H1 (cell line): ENCODE data around the gene NAA38. TPM values are rescaled to one million over a fixed set of nuclear protein-coding genes. Genes with fewer than 3 reads are reported as not detected.

ENCODE experiments used
- CTCF ChIA-PET: fragments of 300-600 bp; sonication (Branson Sonifier 250); formaldehyde crosslinking; loops from one replicate; lab custom pipeline; 2021; ENCODE audit not compliant: partially characterized antibody; lab: Charles Lee
- POLR2A ChIA-PET: fragments of 300-600 bp; sonication (Branson Sonifier 250); formaldehyde crosslinking; loops from one replicate; lab custom pipeline; 2021; ENCODE audit warnings: inconsistent platforms; ENCODE audit not compliant: partially characterized antibody; lab: Charles Lee
- DNase-seq, 2 experiments: peaks; one replicate each; pipeline versions ENCODE4 v3.0.0 to v3.0.0-alpha.2; 2010 to 2022; ENCODE audit warnings: low spot score in 2 of 2, low read depth in 1 of 2, mixed read lengths in 1 of 2
- FAIRE-seq: peaks from 2 replicates; lab custom pipeline; 2011; peaks lifted over from hg19 to GRCh38; lab: Jason Lieb, UNC
- H2AFZ ChIP-seq: 2 replicates; pipeline ENCODE4 v1.8.1; 2012; ENCODE audit warnings: low read length, inconsistent platforms
- H2AK5ac ChIP-seq: 2 replicates; pipeline ENCODE4 v1.6.1; 2013; ENCODE audit warnings: low read depth, low read length
- H2BK120ac ChIP-seq: replicated peaks from 2 replicates; pipeline ENCODE3; 2013; ENCODE audit warnings: low read depth, low read length, inconsistent platforms
- H2BK12ac ChIP-seq: 2 replicates; pipeline ENCODE4 v1.6.1; 2013; ENCODE audit warnings: low read depth, low read length
- H2BK15ac ChIP-seq: 2 replicates; pipeline ENCODE4 v1.6.1; 2013; ENCODE audit warnings: low read length
- H2BK20ac ChIP-seq: 2 replicates; pipeline ENCODE4 v1.6.1; 2013; ENCODE audit warnings: low read length
- H2BK5ac ChIP-seq: 2 replicates; pipeline ENCODE4 v1.6.1; 2013; ENCODE audit warnings: low read depth, low read length
- H3K14ac ChIP-seq: 2 replicates; pipeline ENCODE4 v1.6.1; 2013; ENCODE audit warnings: inconsistent platforms; ENCODE audit not compliant: insufficient read length
- H3K18ac ChIP-seq: 2 replicates; pipeline ENCODE4 v1.6.1; 2013; ENCODE audit warnings: low read length; ENCODE audit errors: extremely low read depth
- H3K23ac ChIP-seq: 2 replicates; pipeline ENCODE4 v1.6.1; 2013; ENCODE audit warnings: inconsistent platforms; ENCODE audit not compliant: insufficient read length
- H3K23me2 ChIP-seq: 2 replicates; pipeline ENCODE4 v1.6.1; 2013; ENCODE audit warnings: low read depth, low read length
- H3K27ac ChIP-seq: 2 replicates; pipeline ENCODE4 v1.6.1; 2011; ENCODE audit warnings: low read depth, low read length, inconsistent platforms
- H3K27me3 ChIP-seq, 4 experiments: replicated peaks in 1 of 4; 1 replicate in 1 of 4; 2 replicates in 3 of 4; pipeline versions ENCODE4 v1.6.1 to v1.8.1; 2011 to 2013; ENCODE audit warnings: low read length in 3 of 4, mild to moderate bottlenecking in 3 of 4, inconsistent platforms in 2 of 4, mixed read lengths in 2 of 4, moderate library complexity in 1 of 4; ENCODE audit not compliant: control insufficient read depth in 3 of 4, insufficient read depth in 3 of 4; ENCODE audit errors: extremely low read depth in 1 of 4
- H3K36me3 ChIP-seq, 4 experiments: 2 replicates each; pipeline versions ENCODE4 v1.6.1 to v1.8.1; 2011 to 2013; ENCODE audit warnings: mild to moderate bottlenecking in 4 of 4, low read length in 3 of 4, moderate library complexity in 2 of 4, control low read depth in 1 of 4, inconsistent platforms in 1 of 4; ENCODE audit not compliant: insufficient read depth in 4 of 4, control insufficient read depth in 2 of 4
- H3K4ac ChIP-seq: replicated peaks from 2 replicates; pipeline ENCODE3; 2013; ENCODE audit warnings: low read length, low read depth, mixed read lengths, inconsistent platforms; ENCODE audit not compliant: insufficient read length
- H3K4me1 ChIP-seq, 4 experiments: replicated peaks in 1 of 4; 1 replicate in 1 of 4; 2 replicates in 3 of 4; pipeline versions ENCODE4 v1.6.1 to v1.8.1; 2011 to 2013; ENCODE audit warnings: low read length in 3 of 4, inconsistent platforms in 2 of 4, mixed read lengths in 1 of 4; ENCODE audit not compliant: insufficient read depth in 4 of 4, control insufficient read depth in 3 of 4
- H3K4me2 ChIP-seq, 2 experiments: 2 replicates each; pipeline versions ENCODE4 v1.6.1 to v1.8.1; 2011 to 2013; ENCODE audit warnings: low read depth in 2 of 2, low read length in 2 of 2, control low read depth in 1 of 2, inconsistent platforms in 1 of 2, mild to moderate bottlenecking in 1 of 2; ENCODE audit not compliant: insufficient read depth in 1 of 2
- H3K4me3 ChIP-seq, 4 experiments: fragments of 200-600, 300-600 bp in 1 of 4; sonication (generic), shearing (Covaris generic), sonication (Bioruptor Twin) in 1 of 4; 2 replicates each; pipeline versions ENCODE4 v1.5.1 to v1.8.1; 2011 to 2016; ENCODE audit warnings: low read length in 4 of 4, low read depth in 3 of 4, control low read depth in 2 of 4, inconsistent platforms in 2 of 4, mild to moderate bottlenecking in 2 of 4, mixed read lengths in 1 of 4, moderate library complexity in 1 of 4; ENCODE audit not compliant: insufficient read depth in 2 of 4; ENCODE audit errors: extremely low read depth in 1 of 4
- H3K56ac ChIP-seq: replicated peaks from 2 replicates; pipeline ENCODE3; 2013; ENCODE audit warnings: low read depth, mild to moderate bottlenecking, mixed read lengths, low read length, inconsistent platforms; ENCODE audit not compliant: insufficient read length
- H3K79me1 ChIP-seq: 2 replicates; pipeline ENCODE4 v1.6.1; 2013; ENCODE audit warnings: low read depth, low read length, control low read depth
- H3K79me2 ChIP-seq, 2 experiments: 2 replicates each; pipeline versions ENCODE4 v1.6.1 to v1.8.1; 2012 to 2013; ENCODE audit warnings: low read length in 2 of 2, mild to moderate bottlenecking in 2 of 2, inconsistent platforms in 1 of 2; ENCODE audit not compliant: insufficient read depth in 2 of 2, control insufficient read depth in 1 of 2
- H3K9ac ChIP-seq, 4 experiments: replicated peaks in 1 of 4; 1 replicate in 1 of 4; 2 replicates in 3 of 4; pipeline versions ENCODE4 v1.6.1 to v1.8.1; 2011 to 2013; ENCODE audit warnings: low read depth in 3 of 4, low read length in 3 of 4, control low read depth in 2 of 4, mild to moderate bottlenecking in 2 of 4, moderate library complexity in 2 of 4, inconsistent platforms in 1 of 4; ENCODE audit errors: extremely low read depth in 1 of 4
- H3K9me3 ChIP-seq, 2 experiments: 2 replicates each; pipeline versions ENCODE4 v1.6.1 to v1.8.1; 2012 to 2013; ENCODE audit warnings: mild to moderate bottlenecking in 2 of 2, moderate library complexity in 2 of 2, control low read depth in 1 of 2, inconsistent platforms in 1 of 2, low read depth in 1 of 2, low read length in 1 of 2, mixed read lengths in 1 of 2; ENCODE audit not compliant: insufficient read depth in 2 of 2
- H4K20me1 ChIP-seq, 2 experiments: replicated peaks in 1 of 2; 2 replicates each; pipeline versions ENCODE3 to v1.8.1; 2011 to 2013; ENCODE audit warnings: inconsistent platforms in 2 of 2, low read length in 2 of 2, mild to moderate bottlenecking in 1 of 2; ENCODE audit not compliant: insufficient read depth in 2 of 2, control insufficient read depth in 1 of 2
- H4K5ac ChIP-seq: 2 replicates; pipeline ENCODE4 v1.6.1; 2013; ENCODE audit warnings: low read length, low read depth, mixed read lengths, inconsistent platforms; ENCODE audit not compliant: insufficient read length
- H4K8ac ChIP-seq: 2 replicates; pipeline ENCODE4 v1.8.0; 2013; ENCODE audit warnings: mild to moderate bottlenecking, moderate library complexity, low read length, inconsistent platforms; ENCODE audit not compliant: insufficient read depth; ENCODE audit errors: extremely low read depth
- H4K91ac ChIP-seq: replicated peaks from 2 replicates; pipeline ENCODE3; 2013; ENCODE audit warnings: low read length, mixed read lengths, inconsistent platforms; ENCODE audit not compliant: insufficient read length
- ASH2L ChIP-seq: fragments of 200-600, 300-600 bp; sonication (generic); IDR thresholded peaks from one replicate; pipeline ENCODE4 v1.7.1; 2017; ENCODE audit warnings: low read length
- CTCF ChIP-seq, 3 experiments: IDR thresholded peaks; 1 replicate in 2 of 3; 2 replicates in 1 of 3; pipeline versions ENCODE4 v1.5.1 to v1.6.1; 2011; ENCODE audit warnings: low read length in 3 of 3, mild to moderate bottlenecking in 3 of 3, inconsistent platforms in 2 of 3, low read depth in 1 of 3, moderate library complexity in 1 of 3; ENCODE audit not compliant: insufficient read depth in 1 of 3; ENCODE audit errors: control extremely low read depth in 1 of 3
- GABPA ChIP-seq: IDR thresholded peaks from 2 replicates; pipeline ENCODE4 v1.6.1; 2011; ENCODE audit warnings: mild to moderate bottlenecking, low read length, moderate library complexity, borderline replicate concordance; ENCODE audit not compliant: insufficient read depth
- NRF1 ChIP-seq: IDR thresholded peaks from 2 replicates; pipeline ENCODE4 v1.6.1; 2011; ENCODE audit warnings: mild to moderate bottlenecking, low read depth, low read length, improper control_type of control experiment
- POU5F1 ChIP-seq: IDR thresholded peaks from 2 replicates; pipeline ENCODE4 v1.6.1; 2011; ENCODE audit warnings: low read depth, mild to moderate bottlenecking, low read length, moderate library complexity
- RNF2 ChIP-seq: fragments of 200-900, 300-1000 bp; sonication (generic); IDR thresholded peaks from 2 replicates; pipeline ENCODE4 v1.7.1; 2016; ENCODE audit warnings: borderline replicate concordance, low read depth, mild to moderate bottlenecking, antibody characterized with exemption, low read length; ENCODE audit not compliant: poor library complexity, severe bottlenecking; ENCODE audit errors: missing control alignments
- SAP30 ChIP-seq: fragments of 300-600 bp; sonication (generic); IDR thresholded peaks from 2 replicates; pipeline ENCODE4 v1.7.1; 2012; ENCODE audit warnings: low read length, moderate library complexity, mild to moderate bottlenecking, inconsistent platforms; ENCODE audit not compliant: insufficient read depth, insufficient replicate concordance
- TCF12 ChIP-seq: IDR thresholded peaks from 2 replicates; pipeline ENCODE4 v1.6.1; 2011; ENCODE audit warnings: low read depth, mild to moderate bottlenecking, low read length
- WGBS, 2 experiments: shearing (Covaris generic) in 1 of 2; methylation state at CpG; one replicate each; pipeline versions ENCODE4 v1.1.6 to v1.1.7; 2013 to 2015; ENCODE audit warnings: low lambda C conversion rate in 2 of 2, mixed read lengths in 2 of 2, inconsistent platforms in 1 of 2, low coverage in 1 of 2, missing lambda C conversion rate in 1 of 2; ENCODE audit not compliant: insufficient replicate concordance in 2 of 2, insufficient coverage in 1 of 2, insufficient read length in 1 of 2; ENCODE audit errors: extremely low coverage in 1 of 2, missing lambda C conversion rate in 1 of 2; 5-methylcytosine and 5-hydroxymethylcytosine counted together
- polyA plus RNA-seq, 7 experiments: library from polyadenylated mRNA; depleted of rRNA in 3 of 7; stranded (reverse) in 5 of 7; unstranded in 2 of 7; fragments of >200 nt in 5 of 7; fragments of 200-250 nt in 2 of 7; gene quantifications; 1 replicate in 5 of 7; 2 replicates in 1 of 7; 4 replicates in 1 of 7; pipeline versions ENCODE4 v1.2.1 to v1.2.3, GENCODE V29; 2011 to 2013; ENCODE audit warnings: missing spikeins in 2 of 7, mixed read lengths in 2 of 7
- total RNA-seq: library from RNA; stranded (reverse); fragmentation: NEBNext Ultra II Directional; extraction: Animal tissue kit (Norgen Biotek cat#: 25700); gene quantifications from 2 replicates; pipeline ENCODE4 v1.2.1, GENCODE V29; 2021
- TF ChIP-seq, protein P1 (sequence below): IDR thresholded peaks from 2 replicates; pipeline ENCODE4 v1.6.1; 2012; ENCODE audit warnings: low read length, inconsistent platforms

The NAA38 gene
- total and polyA plus RNA-seq, 2 of the 8 experiments (the other 6 are each of a cell fraction or from before 2014, with no cell fraction given) = 30.2 to 109 TPM

DNA sequence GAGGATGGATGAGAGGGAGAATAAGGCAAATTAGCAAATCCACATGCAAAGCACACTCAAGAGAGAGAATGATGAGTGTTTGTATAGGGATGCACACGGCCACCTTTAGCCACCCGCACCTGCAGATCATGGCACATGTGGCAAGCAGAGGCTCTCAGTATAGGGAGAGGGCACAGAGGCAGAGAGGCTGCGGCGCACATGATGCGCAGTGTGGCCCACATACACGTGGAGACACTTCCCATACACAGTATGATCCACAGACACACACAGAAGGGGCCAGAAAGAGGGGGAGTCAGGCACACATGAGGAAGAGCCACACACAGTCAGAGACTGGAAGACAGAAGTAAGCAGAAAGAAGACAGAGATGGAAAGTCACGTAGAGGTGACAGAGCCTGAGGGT lies 24.7 kb upstream of the NAA38 start:
- 87% methylated on average over 7 of the region's 7 CpGs; no CpG with 5 or more reads in 1 of the 2 experiments for WGBS, 2 experiments
- peak overlapping the region; percentile 16; the same call in 1 of the 2 replicates for H2AK5ac ChIP-seq
- no peak overlapping the region for H3K4me2 ChIP-seq
- no peak overlapping the region for H4K91ac ChIP-seq
- no peak overlapping the region for H2BK12ac ChIP-seq
- peaks cover 0 to 8% (median 4%) of the 10 kb centered on the region in 4 experiments; a peak in 5 of 7 replicates for H3K4me1 ChIP-seq
- H3K36me3 ChIP-seq = peaks cover 3 to 10% (median 5%) of the 10 kb centered on the region in 4 experiments; a peak in 5 of 8 replicates
- ChIA-PET POLR2A (no interaction called here), CTCF (interaction anchor here (1.3 kb wide), 2 partner anchors 20 to 23 kb away, joined by 3 to 5 read pairs; no protein-coding TSS in a partner anchor)
- H4K20me1 ChIP-seq = no peaks in the 10 kb centered on the region
- H3K27me3 ChIP-seq = peaks cover 0 to 10% (median 3%) of the 10 kb centered on the region in 4 experiments; a peak in 3 of 7 replicates
- no peaks in the 10 kb centered on the region for H3K79me2 ChIP-seq
- no peak overlapping the region for H4K5ac ChIP-seq
- H3K23me2 ChIP-seq = peaks cover 15% of the 10 kb centered on the region; the same call in 1 of the 2 replicates
- H2AFZ ChIP-seq = no peak overlapping the region
- H4K8ac ChIP-seq = no peak overlapping the region
- no peak overlapping the region for H2BK120ac ChIP-seq
- H3K4ac ChIP-seq = no peak overlapping the region
- DNase-seq (no peak), FAIRE-seq (no peak)
- no peak overlapping the region for H3K4me3 ChIP-seq
- H3K27ac ChIP-seq = no peak overlapping the region
- no peak overlapping the region for H3K56ac ChIP-seq
- H3K23ac ChIP-seq = no peak overlapping the region
- no peak overlapping the region for H2BK15ac ChIP-seq
- no peak overlapping the region for H2BK5ac ChIP-seq
- no peak overlapping the region for H3K14ac ChIP-seq
- no peaks in the 10 kb centered on the region for H3K9me3 ChIP-seq
- H3K79me1 ChIP-seq = no peaks in the 10 kb centered on the region
- no peak overlapping the region for H2BK20ac ChIP-seq
- no peak overlapping the region for H3K9ac ChIP-seq
- no peak overlapping the region for H3K18ac ChIP-seq
- no peak for TF ChIP-seq SAP30
- no peak for TF ChIP-seq ASH2L
- TF ChIP-seq CTCF (IDR thresholded peaks at IDR 0.05; ENCODE audit: control extremely low read depth in 1 of 3, insufficient read depth in 1 of 3, low read depth in 1 of 3, low read length in 3 of 3) = no peak
- TF ChIP-seq GABPA = no peak
- TF ChIP-seq, protein P1, sequence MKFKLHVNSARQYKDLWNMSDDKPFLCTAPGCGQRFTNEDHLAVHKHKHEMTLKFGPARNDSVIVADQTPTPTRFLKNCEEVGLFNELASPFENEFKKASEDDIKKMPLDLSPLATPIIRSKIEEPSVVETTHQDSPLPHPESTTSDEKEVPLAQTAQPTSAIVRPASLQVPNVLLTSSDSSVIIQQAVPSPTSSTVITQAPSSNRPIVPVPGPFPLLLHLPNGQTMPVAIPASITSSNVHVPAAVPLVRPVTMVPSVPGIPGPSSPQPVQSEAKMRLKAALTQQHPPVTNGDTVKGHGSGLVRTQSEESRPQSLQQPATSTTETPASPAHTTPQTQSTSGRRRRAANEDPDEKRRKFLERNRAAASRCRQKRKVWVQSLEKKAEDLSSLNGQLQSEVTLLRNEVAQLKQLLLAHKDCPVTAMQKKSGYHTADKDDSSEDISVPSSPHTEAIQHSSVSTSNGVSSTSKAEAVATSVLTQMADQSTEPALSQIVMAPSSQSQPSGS = no peak
- no peak for TF ChIP-seq NRF1
- TF ChIP-seq POU5F1 = no peak
- TF ChIP-seq TCF12 = no peak
- no peak for TF ChIP-seq RNF2
